GM12865 (cell line): ENCODE measurements around the gene ADAM12.

ENCODE experiments used
- DNase-seq: peaks from one replicate; pipeline ENCODE4 v3.0.0; 2010; ENCODE audit warnings: low read depth
- H3K4me3 ChIP-seq: 2 replicates; pipeline ENCODE4 v1.5.1; 2011; ENCODE audit warnings: mild to moderate bottlenecking, low read depth, low read length, control low read depth
- CTCF ChIP-seq: IDR thresholded peaks from 2 replicates; pipeline ENCODE4 v1.5.1; 2011; ENCODE audit warnings: low read length, control low read depth, low read depth, inconsistent platforms; ENCODE audit not compliant: insufficient read depth; ENCODE audit errors: missing control alignments

Gene ADAM12

DNA sequence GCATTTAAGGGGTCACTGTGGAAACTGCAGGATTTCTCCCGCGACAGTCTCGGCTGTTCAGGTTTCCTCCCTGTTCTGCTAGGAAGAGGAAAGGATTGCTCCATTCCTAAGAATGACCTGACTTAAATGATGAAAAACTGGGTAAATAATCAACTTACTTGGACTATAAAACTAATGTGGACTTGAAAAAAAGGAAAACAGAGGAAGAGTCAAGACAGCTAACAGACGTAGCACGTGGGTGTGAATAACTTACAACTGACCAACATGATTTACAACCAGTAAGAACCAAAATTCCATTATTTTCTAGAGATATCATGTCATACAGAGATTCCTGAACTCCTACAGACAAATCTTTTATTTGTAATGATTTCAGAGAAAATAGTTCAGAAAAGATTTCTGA is 93.8 kb downstream of the ADAM12 start:
- no peak for DNase-seq
- no peak overlapping the region for H3K4me3 ChIP-seq
- no peak for TF ChIP-seq CTCF

GRCh38 chr10:126290232-126290631 is 98.0 kb downstream of the ADAM12 start:
- TF ChIP-seq CTCF = no peak
- no peak for DNase-seq
- no peak overlapping the region for H3K4me3 ChIP-seq

DNA sequence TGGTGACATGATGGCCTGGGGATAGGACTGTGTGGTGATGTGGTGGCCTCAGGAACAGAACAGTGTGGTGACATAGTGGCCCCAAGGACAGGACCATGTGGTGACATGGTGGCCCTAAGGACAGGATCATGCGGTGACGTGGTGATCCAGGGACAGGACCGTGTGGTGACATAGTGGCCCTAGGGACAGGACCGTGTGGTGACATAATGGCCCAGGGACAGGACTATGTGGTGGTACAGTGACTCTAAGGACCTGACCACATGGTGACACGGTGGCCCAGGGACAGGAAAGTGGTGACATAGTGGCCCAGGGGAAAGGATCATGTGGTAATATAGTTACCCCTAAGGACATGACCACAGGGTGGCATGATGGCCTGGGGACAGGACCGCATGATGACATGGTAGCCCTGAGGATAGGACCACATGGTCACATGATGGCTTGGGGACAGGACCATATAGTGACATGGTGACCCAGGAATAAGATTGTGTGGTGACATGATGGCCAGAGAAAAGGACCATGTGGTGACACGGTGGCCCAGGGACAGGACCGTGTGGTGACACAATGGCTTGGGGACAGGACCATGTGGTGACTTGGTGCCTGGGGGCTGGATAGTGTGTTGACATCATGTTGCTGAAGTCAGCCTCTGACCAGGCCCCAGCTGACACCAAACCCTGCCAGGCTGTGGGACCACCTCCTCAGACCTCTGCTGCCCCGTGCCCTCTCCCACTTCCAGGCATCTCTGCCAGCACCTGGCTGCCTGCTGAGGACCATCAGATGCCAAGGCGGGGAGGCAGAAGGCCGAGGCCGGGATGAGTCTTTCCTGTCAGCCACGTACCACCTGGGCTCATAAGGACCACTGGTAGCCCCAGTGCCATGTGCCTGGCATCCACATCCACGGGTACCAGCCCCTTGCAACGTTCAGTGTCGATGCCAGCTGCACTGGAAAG is 99.5 kb downstream of the ADAM12 start:
- H3K4me3 ChIP-seq = no peak overlapping the region
- TF ChIP-seq CTCF = no peak
- DNase-seq = no peak

DNA sequence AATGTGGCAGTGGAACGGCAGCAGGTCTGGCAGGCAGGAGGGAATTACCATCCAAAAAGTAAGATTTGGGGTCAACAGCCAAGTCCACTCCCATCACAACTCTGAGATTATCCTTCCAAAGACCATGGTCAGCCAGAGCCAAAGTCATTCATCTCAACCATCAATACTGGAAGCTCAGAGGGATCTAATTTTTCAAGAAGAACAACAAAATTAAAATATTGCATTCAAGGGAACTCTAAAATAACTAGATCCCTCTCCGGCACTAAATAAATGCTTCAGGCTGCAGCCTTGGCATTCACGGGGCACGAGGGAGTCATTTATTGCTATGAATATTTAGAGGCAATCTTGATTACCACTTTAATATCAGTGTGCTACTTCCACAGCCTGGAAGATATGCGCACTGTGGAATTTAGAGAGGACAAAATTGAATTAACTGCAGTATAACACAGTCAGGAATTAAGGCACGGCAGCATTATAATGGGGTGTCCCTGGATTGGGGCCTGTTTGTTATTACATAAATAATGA is 102.0 kb downstream of the ADAM12 start:
- TF ChIP-seq CTCF = no peak
- no peak for DNase-seq
- H3K4me3 ChIP-seq = no peak overlapping the region

- no peak for TF ChIP-seq CTCF
- DNase-seq = no peak
- H3K4me3 ChIP-seq = no peak overlapping the region
These were observed 105.0 kb downstream of the ADAM12 start for GRCh38 chr10:126283307-126283706.

DNA sequence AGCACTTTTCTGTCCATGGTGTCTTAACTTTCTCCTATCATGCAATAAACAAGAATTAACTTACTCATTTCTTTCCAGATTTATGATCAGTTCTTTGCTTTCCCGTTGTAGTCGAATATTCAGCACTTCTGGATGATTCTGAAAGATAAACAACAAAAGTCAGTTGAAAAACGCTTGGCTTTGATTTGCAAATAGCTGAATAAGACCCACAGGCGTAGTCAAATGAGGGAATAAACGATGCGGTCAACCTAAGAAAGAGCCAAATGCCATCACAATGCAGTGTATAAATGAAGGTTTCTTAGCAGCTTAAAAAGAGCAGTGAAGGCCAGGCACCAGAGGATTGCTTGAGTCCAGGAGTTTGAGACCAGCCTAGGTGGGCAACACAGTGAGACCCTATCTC is 109.4 kb downstream of the ADAM12 start:
- no peak for DNase-seq
- no peak for TF ChIP-seq CTCF
- no peak overlapping the region for H3K4me3 ChIP-seq
